Posterior cingulate gyrus (tissue), 11 donors: ENCODE measurements around the gene DNAJB1.
"Not testable (repeated sequence)": the region's sequence is repeated elsewhere in the genome, so short reads cannot be mapped to it uniquely, and the experiment has no call there.

Experiments used
- DNase-seq, 10 donors: peaks; one replicate each; pipeline versions ENCODE4 v3.0.0 to v3.0.0-alpha.2; 2020 to 2021; ENCODE audit warnings: mixed read lengths in 3 of 10
- intact Hi-C: fragments of 100-400 bp; cut with DNase I; formaldehyde crosslinking; loops from one replicate; pipeline ENCODE4 v1.15.1; 2023

Gene DNAJB1

DNA sequence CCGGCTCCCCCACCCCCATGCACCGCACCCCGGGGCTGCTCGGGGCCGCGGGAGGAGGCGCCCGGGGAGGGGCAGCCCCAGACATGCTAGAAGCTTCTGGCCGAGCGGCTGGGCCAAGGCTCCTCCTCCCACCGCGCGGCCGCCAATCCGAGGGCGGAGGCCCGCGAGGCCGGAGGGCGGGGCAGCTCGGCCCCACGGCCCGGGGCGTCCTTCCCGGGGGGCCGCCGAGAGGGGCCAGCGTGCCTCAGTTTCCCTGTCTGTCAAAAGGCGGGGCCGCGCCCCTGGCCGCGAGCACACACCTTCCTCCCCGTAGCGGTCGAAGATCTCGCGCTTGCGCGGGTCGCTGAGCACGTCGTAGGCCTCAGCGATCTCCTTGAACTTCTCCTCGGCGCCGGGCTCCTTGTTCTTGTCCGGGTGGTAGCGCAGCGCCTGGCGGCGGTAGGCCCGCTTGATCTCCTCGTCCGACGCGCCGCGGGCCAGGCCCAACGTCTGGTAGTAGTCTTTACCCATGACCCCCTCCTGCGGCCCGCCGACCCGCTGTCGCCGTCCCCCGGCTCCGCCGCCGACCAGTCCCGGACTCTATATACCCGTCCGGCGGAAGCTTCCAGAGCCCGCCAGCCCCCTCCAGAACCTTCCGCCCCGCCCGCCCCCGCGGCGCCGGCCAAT, at the start of gene DNAJB1:
DNAJB1 (minus strand) TSS at position 558 of the 666 bp plus-strand sequence; CDS start at position 510, 48 bp downstream.
- peak; percentile 71 to 98 (median 78) for DNase-seq
- intact Hi-C loops, result loop anchor here (2.0 kb wide), 1 partner anchor 21 kb away; the partner anchor contains the start of gene GIPC1

DNA sequence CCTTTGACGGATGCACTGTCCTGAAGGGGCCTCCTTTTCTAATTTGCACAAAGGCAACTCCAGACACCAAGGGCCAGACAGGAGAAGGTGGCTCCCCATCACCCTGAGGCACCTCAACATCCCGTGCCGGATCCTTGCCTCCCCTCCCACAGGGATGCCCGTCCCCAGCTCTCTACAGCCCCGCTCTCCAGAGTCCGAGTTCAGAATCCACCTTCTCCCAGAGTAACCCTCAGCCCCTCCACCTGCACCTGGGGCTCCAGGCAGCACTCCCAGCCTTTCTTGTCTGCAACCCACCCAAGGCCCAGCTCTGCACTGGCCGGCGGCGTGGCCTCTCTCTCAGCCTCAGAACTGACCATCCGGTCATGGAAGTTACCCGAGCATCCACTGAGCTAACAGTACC, 48.9 kb upstream of the DNAJB1 start:
- intact Hi-C loops, result no loop called here
- DNase-seq, result peak in 2 of 10 donors; percentile 62 to 75

DNA sequence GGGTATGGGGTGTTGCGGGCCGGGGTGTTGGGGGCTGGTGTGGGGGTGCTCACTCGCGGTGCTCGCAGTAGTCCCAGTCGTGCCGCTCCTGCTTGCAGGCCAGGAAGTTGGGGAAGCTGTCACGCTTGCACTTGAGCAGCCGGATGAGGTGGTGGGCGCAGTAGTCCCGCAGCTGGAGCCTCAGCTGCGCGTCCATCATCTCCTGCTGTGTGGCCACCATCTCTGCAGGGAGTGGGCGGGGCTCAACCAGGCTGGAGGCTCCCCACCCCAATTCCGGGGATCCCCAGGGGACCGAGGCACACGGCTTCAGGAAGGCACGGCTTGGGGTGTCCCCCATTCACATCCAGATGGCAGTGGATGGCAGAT, 48.5 kb upstream of the DNAJB1 start:
- DNase-seq, result peak in 1 of 10 donors; percentile 65
- intact Hi-C loops, result no loop called here

DNA sequence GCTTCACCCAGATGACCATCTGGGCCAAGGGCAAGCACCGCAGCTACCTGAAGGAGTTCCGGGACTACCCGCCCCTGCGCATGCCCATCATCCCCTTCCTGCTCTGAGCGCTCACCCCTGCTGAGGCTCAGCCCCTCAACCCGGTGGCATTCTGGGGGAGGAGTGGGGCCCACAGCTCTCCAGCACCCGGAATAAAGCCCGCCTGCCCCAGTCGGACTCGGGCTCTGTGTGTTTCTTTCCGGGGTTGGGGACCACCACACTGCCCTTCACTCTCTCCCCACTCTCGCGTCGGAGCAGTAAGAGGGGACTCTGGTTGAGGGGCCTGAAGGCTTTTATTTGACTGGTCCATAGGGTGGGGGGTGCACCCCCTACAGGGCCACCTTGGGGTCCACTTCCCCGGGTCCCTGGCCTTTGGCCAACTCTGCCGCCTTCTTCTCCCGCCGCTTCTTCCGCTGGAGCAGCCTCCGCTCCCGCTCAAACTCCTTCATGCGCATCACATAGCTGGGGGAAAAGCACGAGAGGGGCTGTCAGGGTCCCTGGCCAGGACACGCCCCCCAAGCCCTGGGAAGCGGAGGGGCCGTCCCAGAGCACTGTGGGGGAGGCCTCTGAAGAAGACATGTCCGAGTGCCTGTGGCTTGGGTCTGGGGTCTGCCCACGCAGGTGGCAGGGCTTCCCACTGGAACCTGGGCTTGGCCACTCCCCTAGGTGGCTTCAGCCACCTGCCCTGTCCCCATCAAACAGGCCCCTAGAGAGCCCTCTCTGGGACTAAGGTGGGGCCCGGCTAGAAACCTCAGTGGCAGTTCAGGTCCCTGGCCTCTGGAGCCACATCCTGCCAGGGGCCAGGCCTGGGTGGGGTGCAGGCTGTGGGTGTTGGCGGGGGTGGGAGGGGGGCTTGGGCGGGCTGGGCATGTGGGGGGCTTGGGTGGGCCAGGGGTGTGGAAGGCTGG, 47.8 kb upstream of the DNAJB1 start:
- intact Hi-C loops, result no loop called here

DNA sequence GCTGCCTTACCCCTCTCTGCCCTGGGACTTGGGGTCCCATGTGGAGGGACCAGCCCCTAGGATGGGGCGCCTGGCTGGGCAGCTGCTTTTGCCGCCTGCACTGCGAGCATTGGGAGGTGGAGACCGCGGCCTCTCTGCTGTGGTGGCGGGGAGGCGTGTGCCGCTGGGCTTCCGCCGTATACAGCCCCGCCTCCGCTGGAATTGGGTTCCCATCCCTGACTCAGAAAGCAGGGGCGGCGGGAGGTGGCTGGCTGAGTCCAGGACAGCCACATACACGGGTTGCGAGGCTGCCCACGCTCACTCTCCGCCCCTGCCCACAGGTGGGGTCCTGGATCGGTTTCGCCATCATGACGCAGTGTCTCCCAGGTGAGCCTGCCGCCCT, 47.1 kb upstream of the DNAJB1 start:
- peak in 8 of 10 donors; percentile 50 to 95 (median 69) for DNase-seq
- intact Hi-C loops, result no loop called here

More for the DNA sequence above, 47.8 kb upstream of the DNAJB1 start:
- DNase-seq, result peak in 1 of 10 donors; percentile 62

DNA sequence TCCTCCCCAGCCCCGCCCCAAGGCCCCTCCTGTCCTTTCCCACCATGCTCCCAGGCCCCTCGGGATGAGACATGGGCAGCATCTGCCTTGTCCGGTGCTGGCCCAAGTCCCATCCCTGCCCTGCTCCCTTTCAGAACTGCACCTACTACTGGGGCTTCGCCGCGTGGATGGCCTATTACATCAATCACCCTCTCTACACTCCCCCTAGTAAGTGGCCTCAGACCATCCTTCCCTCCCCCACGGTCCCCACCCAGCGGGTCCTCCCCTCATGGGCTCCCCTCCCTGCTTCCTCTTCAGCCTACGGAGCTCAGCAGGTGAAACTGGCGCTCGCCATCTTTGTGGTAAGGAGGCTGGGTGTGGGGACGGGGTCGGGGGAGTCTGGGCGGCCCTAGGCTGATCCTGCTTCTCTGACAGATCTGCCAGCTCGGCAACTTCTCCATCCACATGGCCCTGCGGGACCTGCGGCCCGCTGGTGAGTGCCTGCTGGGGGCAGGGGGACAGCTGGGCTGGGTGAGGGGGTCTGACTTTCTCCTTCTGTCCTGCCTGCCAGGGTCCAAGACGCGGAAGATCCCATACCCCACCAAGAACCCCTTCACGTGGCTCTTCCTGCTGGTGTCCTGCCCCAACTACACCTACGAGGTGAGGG, 46.6 kb upstream of the DNAJB1 start:
- DNase-seq, intact Hi-C loops: not testable (repeated sequence)

DNA sequence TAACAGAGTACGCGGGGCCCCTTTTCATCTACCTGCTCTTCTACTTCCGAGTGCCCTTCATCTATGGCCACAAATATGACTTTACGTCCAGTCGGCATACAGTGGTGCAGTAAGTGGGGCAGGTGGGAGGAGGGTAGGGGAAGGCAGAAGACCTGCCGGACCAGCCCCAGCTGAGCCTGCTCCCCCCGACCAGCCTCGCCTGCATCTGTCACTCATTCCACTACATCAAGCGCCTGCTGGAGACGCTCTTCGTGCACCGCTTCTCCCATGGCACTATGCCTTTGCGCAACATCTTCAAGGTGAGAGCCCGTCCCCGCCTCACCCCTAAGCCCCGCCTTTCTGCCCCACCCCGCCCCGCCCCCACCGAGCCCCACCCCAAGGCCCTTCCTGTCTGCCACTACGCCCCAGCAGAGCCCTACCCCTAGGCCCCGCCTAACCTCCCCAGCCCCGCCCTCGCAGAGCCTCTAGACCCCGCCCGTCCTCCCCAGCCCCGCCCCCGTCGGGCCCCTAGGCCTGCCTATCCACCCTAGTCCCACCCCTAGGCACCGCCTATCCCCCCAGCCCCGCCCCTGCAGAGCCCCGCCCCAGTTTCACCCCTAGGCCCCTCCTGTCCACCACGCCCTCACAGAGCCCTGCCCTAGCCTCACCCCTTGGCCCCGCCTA, 45.9 kb upstream of the DNAJB1 start:
- intact Hi-C loops, result no loop called here
- no peak for DNase-seq

DNA sequence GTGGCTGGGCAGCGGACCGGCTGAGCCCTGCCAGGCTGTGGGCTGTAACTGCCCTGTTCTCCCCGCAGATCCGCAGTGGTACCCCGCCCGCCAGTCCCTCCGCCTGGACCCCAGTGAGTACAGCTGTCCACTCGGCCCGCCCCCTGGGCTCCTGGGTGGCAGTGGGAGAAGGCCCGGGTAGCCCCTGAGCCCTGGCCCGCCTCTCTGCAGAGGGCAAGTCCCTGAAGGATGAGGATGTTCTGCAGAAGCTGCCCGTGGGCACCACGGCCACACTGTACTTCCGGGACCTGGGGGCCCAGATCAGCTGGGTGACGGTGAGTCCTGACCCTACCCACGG, 45.4 kb upstream of the DNAJB1 start:
- intact Hi-C loops, result no loop called here
- DNase-seq, result no peak

DNA sequence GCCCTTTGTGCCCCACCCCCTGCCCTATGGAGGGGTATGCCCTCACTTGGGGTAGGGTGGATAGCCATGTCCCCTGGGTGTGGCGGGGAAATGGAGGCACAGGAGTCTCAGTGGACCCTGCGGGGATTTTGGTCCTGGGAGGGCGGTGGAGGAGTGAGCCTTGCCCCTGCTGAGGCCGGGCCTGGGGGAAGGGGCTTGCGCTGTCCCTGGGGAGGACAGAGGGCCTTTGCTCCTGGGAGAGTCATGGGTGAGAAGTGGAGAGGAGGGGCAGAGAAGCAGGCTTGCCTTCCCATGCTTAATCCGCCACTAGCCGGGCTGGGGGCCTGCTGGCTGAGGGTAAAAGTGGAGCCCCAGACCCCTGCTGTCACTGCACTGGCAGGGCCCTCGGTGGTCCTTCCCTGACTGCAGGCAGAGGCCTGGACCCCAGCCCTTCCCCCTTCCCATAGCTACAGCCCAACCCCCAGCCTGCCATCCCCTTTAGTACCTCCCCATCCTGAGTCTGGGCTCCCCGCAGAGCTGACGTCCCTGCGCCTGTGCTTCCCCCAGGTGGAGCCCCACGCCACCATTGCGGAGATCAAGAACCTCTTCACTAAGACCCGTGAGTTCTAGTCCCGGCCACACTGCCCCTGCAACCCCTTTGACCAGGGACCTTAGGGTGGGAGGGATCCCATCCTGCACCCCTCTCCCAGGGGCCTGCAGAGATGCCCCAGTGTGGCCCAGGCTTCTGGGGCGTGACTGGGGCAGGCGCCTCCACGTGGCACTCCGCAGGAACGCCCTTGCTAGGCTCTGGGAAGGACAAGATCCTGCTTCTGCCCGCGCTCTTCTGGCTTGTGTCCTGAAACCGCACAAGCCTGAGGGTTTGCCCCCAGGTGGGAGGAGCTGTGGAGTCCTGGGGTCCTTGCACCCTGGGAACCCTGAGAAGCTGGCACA, 44.7 kb upstream of the DNAJB1 start:
- intact Hi-C loops, result no loop called here

DNA sequence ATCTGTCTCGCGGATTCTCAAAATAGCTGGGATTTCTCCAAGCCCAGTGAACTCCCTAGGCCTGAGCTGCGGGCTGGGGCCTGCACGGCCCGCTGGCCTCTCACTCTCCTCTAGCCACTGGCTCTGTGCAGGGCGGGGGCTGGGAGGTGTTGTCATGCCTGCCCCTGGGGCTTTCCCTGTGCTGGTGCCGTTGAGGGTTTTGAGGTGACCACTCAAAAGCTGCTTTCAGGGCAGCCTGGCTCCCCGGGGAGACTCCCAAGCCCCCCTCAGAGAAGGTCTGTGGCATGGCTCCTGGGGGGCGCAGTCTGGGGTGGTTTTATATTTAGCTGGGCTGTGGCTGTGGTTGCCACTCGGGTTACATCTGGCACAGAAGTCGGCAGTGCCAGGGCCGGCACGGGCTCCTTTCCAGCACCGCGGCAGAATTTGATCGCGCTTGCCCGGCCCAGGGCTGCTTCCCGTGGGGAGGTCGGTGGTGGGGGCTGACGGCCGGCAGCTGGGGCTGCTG, 43.7 kb upstream of the DNAJB1 start:
- peak in 9 of 10 donors; percentile 43 to 93 (median 58) for DNase-seq
- intact Hi-C loops, result no loop called here

More for the DNA sequence above, 44.7 kb upstream of the DNAJB1 start:
- DNase-seq, result no peak

DNA sequence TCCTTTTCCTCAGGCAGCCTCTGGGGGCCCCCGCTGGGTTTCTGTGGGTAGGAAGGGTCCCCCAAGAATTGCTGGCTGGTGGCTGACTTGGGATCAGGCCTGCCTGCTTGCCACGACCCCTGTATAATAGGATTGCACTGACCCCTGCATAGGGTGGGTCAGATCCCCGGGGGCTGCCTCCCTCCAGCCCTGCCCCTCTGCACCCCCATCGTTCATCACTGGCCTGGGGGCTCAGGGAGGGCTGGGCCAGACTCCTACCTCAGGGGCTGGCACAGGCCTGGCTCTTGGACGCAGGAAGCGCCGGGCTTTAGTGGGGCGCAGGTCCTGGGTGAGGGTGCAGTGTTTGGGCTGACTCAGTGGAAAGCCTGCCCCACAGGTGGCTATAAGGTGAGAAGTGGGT, 43.1 kb upstream of the DNAJB1 start:
- peak in 1 of 10 donors; percentile 75 for DNase-seq
- intact Hi-C loops, result no loop called here

DNA sequence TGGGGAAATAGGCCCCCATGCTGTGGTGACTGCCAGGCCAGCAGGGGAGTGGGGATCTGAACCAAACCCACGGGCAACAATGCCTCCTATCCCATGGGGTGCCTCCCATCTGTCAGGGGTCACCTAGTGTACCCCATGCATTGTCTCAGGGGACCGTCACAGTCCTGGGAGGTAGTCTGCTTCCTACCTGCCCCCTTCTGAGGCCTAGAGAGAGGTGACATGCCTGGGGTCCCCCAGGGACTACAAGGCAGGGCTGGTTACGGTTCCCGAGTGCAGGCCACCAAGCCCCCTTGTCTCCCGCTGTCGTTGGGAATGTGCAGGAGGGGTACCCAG, 42.5 kb upstream of the DNAJB1 start:
- intact Hi-C loops, result no loop called here
- no peak for DNase-seq

DNA sequence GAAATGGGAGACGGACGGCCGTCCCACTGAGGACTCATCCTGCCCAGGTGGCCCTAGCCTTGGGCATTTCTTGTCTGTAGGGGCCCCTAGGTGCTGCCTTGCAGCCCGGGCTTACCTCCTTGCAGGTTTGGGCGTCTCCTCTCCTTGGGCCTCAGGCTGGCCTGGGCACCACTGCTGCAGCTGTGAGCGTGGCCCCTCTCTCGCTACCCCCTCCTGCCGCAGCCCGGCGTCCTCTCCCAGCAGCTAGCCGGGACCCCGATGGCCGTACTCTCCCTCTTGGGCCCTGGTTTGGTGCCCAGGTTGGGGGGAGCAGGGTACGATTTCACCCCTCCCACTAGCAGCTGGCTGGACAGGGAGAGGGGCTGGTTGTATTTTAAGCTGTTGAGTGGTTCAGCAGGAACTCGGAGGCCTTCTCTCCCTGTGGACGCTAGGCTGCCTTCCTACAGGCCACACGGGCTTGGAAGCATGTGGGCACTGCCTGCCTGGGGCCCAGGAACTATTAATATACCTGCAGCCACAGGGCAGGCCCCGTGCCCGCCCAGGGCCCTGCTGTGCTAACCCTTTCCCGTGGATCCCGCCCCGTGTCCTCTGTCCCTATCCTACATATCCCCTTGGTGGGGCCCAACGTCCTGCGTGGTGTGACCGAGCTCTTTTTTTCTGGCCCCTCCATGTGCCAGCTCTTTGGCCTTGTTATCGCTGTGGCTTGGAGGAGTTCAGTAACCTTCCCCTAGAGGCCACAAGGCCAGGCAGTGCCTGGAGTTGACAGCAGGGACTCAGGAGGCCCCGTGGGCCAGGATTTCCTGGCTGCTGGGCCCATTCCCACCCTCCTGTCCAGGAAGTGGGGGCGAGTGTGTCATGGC, 41.9 kb upstream of the DNAJB1 start:
- intact Hi-C loops, result no loop called here
- DNase-seq, result no peak

DNA sequence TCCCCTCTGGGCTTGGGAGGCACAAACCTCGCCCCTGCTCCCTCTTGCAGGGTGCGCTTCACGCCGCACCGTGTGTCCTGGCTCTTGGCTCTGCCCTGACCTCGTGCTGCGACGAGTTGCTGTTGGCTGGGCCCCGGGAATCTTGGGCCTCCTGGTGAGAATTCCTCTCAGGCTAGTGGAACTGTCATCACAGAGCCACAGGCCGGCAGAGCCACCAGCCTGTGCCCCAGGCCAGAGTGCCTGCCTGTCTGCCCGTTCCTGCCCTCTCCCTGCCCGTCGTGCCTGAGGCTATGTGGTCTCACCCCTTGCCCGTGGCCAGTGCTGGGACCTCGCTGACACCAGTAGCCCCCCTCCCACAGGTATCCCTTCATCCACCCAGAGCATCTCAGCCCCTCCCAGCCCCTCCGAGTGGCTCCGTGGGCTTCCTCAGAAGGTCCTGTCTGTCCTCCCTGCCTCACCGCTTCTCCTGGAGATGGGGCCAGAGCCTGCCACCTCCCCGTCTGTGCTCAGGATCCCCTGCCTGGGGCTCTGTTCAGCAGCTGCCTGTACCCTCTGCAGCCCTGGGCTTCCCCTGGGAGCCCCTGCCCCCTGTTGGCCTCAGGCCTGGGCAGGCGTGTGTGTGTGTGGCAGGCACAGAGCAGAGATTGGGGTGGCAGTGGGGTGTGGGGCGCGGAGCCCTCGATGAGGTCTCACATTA, 40.3 kb upstream of the DNAJB1 start:
- intact Hi-C loops, result no loop called here
- peak in 1 of 10 donors; percentile 82 for DNase-seq

DNA sequence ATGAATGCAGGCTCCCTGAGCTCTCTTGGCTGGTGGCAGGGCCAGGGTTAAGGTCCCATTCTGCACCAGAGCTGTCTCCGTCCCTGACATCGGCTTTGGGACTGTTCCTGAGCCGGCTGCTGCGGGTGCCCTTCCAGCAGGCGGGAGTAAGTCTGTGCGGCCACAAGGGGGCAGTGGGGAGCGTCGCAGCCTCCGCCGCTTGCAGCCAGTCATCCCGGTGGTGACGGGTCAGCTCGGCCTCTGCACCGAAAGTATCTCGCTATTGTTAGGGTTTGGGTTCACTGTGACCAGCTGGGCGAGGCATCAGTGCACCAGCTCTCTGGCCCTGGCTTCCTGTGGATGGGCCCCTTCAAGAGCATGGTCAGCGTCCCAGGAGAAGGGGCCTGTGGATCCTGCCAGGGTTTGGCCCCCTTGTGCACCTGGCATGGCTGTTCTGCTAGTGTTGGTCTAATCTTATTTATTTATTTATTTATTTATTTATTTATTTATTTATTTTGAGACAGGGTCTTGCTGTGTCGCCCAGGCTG, 38.5 kb upstream of the DNAJB1 start:
- peak; percentile 53 to 97 (median 83) for DNase-seq
- intact Hi-C loops, result no loop called here

DNA sequence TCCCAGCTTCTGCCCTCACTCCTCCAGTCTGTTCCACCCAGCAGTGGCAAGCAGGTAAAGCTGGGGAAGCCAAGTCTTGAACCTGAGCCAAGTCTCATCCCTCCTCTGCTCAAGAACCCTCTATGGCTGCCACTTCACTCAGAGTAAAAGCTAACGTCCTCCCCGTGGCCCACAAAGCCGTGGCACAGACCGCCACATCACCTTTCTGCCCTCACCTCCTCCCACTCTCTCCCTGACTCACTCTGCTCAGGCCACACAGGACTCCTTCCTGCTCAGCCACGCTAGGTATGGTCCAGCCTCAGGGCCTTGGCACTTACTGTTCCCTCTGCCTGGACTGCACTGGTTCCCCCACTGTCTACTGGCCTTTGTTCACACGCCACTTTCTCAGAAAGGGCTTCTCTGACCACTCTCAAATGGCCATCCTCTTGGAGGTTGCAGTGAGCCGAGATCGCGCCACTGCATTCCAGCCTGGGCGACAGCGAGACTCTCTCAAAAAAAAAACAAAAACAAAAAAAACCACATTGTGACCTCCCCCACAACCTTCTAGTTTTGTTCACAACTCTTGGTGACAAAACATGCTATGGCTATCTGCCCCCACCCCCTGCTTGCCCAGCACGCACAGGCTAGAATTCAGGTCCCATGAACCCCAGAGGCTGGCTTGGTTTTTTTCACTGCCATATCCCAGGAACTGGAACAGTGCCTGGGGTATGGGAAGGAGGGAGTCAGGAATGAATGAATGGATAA, 37.9 kb upstream of the DNAJB1 start:
- DNase-seq, result no peak
- intact Hi-C loops, result no loop called here

DNA sequence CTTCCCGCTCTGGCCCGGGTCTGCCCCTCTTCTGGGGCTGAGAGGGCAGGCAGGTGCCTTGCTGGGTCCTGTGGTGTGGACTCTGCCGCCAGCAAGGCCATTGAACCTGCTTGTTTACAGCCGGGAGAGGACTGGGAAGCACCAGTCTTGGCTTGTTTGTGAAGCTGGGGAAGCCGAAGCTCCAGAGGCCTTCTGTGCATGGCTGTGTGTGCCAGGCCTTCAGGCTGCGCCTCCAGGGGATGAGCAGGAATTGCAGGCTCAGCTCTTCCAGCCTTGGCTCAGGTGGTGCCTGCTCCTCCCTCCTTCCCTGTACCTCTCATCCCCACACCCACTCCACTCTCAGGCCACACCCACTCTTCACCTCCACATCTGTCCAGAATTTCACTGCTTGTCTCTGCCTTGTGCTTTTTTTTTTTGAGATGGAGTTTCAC, 36.2 kb upstream of the DNAJB1 start:
- intact Hi-C loops, result no loop called here
- peak in 3 of 10 donors; percentile 36 to 88 (median 49) for DNase-seq
